GM21360 (cell line): ENCODE data around the gene IL2RA.
"Not testable (repeated sequence)": the region's sequence is repeated elsewhere in the genome, so short reads cannot be mapped to it uniquely, and the experiment has no call there.

Source experiments
- ATAC-seq: cut with Tn5 transposase; IDR thresholded peaks from one replicate; pipeline ENCODE4 v1.9.1; 2021; ENCODE audit warnings: mild to moderate bottlenecking, moderate library complexity; ENCODE audit not compliant: unreplicated experiment

IL2RA gene

GRCh38 chr10:6043377-6043776 lies 18.8 kb downstream of the IL2RA start:
- not testable (repeated sequence) for ATAC-seq

- ATAC-seq: no peak
These were observed 22.0 kb downstream of the IL2RA start for GRCh38 chr10:6040205-6040604.

GRCh38 chr10:6039711-6040110 lies 22.5 kb downstream of the IL2RA start:
- no peak for ATAC-seq

GRCh38 chr10:6038071-6038631 lies 24.0 kb downstream of the IL2RA start:
- no peak for ATAC-seq

- ATAC-seq: no peak
These were observed 24.7 kb downstream of the IL2RA start for GRCh38 chr10:6037422-6037821.

GRCh38 chr10:6036861-6037321 lies 25.3 kb downstream of the IL2RA start:
- ATAC-seq: no peak

GRCh38 chr10:6035931-6036575 lies 26.1 kb downstream of the IL2RA start:
- ATAC-seq: no peak

- no peak for ATAC-seq
These were observed 26.9 kb downstream of the IL2RA start for GRCh38 chr10:6035101-6035834.

- no peak for ATAC-seq
These were observed 27.8 kb downstream of the IL2RA start for GRCh38 chr10:6034371-6034770.

GRCh38 chr10:6033954-6034353 lies 28.2 kb downstream of the IL2RA start:
- ATAC-seq: no peak

GRCh38 chr10:6030940-6031339 lies 31.2 kb downstream of the IL2RA start:
- ATAC-seq: no peak

- ATAC-seq: no peak
These were observed 31.9 kb downstream of the IL2RA start for GRCh38 chr10:6030217-6030616.

- ATAC-seq: no peak
These were observed 34.2 kb downstream of the IL2RA start for GRCh38 chr10:6027929-6028328.

- ATAC-seq: no peak
These were observed 36.4 kb downstream of the IL2RA start for GRCh38 chr10:6025683-6026255.

GRCh38 chr10:6024334-6024682 lies 37.9 kb downstream of the IL2RA start:
- ATAC-seq: no peak

GRCh38 chr10:6023661-6024333 lies 38.4 kb downstream of the IL2RA start:
- no peak for ATAC-seq

GRCh38 chr10:6022660-6023059 lies 39.5 kb downstream of the IL2RA start:
- ATAC-seq: no peak

GRCh38 chr10:6020826-6021225 lies 41.3 kb downstream of the IL2RA start:
- ATAC-seq: no peak

GRCh38 chr10:6019796-6020195 lies 42.4 kb downstream of the IL2RA start:
- ATAC-seq: no peak

- no peak for ATAC-seq
These were observed 43.0 kb downstream of the IL2RA start for GRCh38 chr10:6019010-6019782.

GRCh38 chr10:6018422-6018821 lies 43.7 kb downstream of the IL2RA start:
- no peak for ATAC-seq
